ENCODE results near the gene P2RY11.

The P2RY11 gene

GRCh38 chr19:10100163-10100785 lies 11.2 kb upstream of the P2RY11 start:
- no peak for DNase-seq (ENCODE audit: low spot score)
- no peak for TF ChIP-seq CTCF (conservative IDR thresholded peaks at IDR 0.05; ENCODE audit: low read depth)
- ChIA-PET CTCF (interaction anchor here (0.6 to 1.1 kb wide), 3 partner anchors 30 to 1194 kb away, joined by 3 to 4 read pairs (median 3); no protein-coding TSS in a partner anchor), POLR2A (ENCODE audit: low non-redundant PET) (interaction anchor here (0.7 kb wide), 1 partner anchor 14 kb away, joined by 15 read pairs; no protein-coding TSS in a partner anchor)
- no peak overlapping the region for H3K27ac ChIP-seq

- ChIA-PET CTCF (interaction anchor here (0.6 kb wide), 1 partner anchor 36 kb away, joined by 4 read pairs; no protein-coding TSS in a partner anchor), POLR2A (ENCODE audit: low non-redundant PET) (no interaction called here)
- no peak for DNase-seq (ENCODE audit: low spot score)
- TF ChIP-seq CTCF (conservative IDR thresholded peaks at IDR 0.05; ENCODE audit: low read depth): no peak
- no peak overlapping the region for H3K27ac ChIP-seq
These were observed 8.7 kb upstream of the P2RY11 start for GRCh38 chr19:10102787-10103236.

GRCh38 chr19:10104130-10104513 lies 7.4 kb upstream of the P2RY11 start:
- DNase-seq (ENCODE audit: low spot score): no peak
- TF ChIP-seq CTCF (conservative IDR thresholded peaks at IDR 0.05; ENCODE audit: low read depth): no peak
- H3K27ac ChIP-seq: no peak overlapping the region
- ChIA-PET CTCF (interaction anchor here (0.7 kb wide), 1 partner anchor 9 kb away, joined by 3 read pairs; no protein-coding TSS in a partner anchor), POLR2A (ENCODE audit: low non-redundant PET) (no interaction called here)

GRCh38 chr19:10104665-10105508 lies 6.6 kb upstream of the P2RY11 start:
- TF ChIP-seq CTCF (conservative IDR thresholded peaks at IDR 0.05; ENCODE audit: low read depth): no peak
- ChIA-PET CTCF (interaction anchor here (0.7 kb wide), 1 partner anchor 8 kb away, joined by 3 read pairs; no protein-coding TSS in a partner anchor), POLR2A (ENCODE audit: low non-redundant PET) (no interaction called here)
- H3K27ac ChIP-seq: no peak overlapping the region; the same call in 1 of the 2 replicates
- no peak for DNase-seq (ENCODE audit: low spot score)

- no peak for DNase-seq (ENCODE audit: low spot score)
- ChIA-PET CTCF (interaction anchor here (0.5 kb wide), 2 partner anchors 15 to 175 kb away, joined by 3 read pairs; no protein-coding TSS in a partner anchor), POLR2A (ENCODE audit: low non-redundant PET) (no interaction called here)
- TF ChIP-seq CTCF (conservative IDR thresholded peaks at IDR 0.05; ENCODE audit: low read depth): no peak
- peak overlapping the region; percentile 66 for H3K27ac ChIP-seq
These were observed 5.9 kb upstream of the P2RY11 start for GRCh38 chr19:10105509-10106099.

All from RWPE1 (cell line).